Lower lobe of right lung (tissue), 2 donors: ENCODE results near the gene FUZ. TPM values are rescaled to one million over a fixed set of nuclear protein-coding genes. Genes with fewer than 3 reads are reported as not detected.

ENCODE experiments used
- ATAC-seq, 2 donors: fragments of 200-7000 bp; cut with Tn5 transposase; one replicate each; pipeline ENCODE4 v1.9.1; 2020 to 2022; ENCODE audit warnings: mild to moderate bottlenecking in 2 of 2, moderate library complexity in 2 of 2
- DNase-seq: peaks from one replicate; pipeline ENCODE4 v3.0.0-alpha.2; 2020
- H3K27ac ChIP-seq: fragments of 200-600 bp; one replicate; pipeline ENCODE4 v1.8.0; 2022
- H3K27me3 ChIP-seq: fragments of 200-600 bp; one replicate; pipeline ENCODE4 v1.8.0; 2022; ENCODE audit warnings: low read depth
- H3K36me3 ChIP-seq: fragments of 200-600 bp; one replicate; pipeline ENCODE4 v1.8.0; 2022; ENCODE audit warnings: mild to moderate bottlenecking
- H3K4me1 ChIP-seq: fragments of 200-600 bp; one replicate; pipeline ENCODE4 v1.8.0; 2022
- H3K4me3 ChIP-seq: fragments of 200-600 bp; one replicate; pipeline ENCODE4 v1.8.0; 2022; ENCODE audit warnings: mild to moderate bottlenecking
- H3K9me3 ChIP-seq: fragments of 200-600 bp; one replicate; pipeline ENCODE4 v1.8.0; 2022
- intact Hi-C: fragments of 100-400 bp; cut with DNase I; formaldehyde crosslinking; loops from one replicate; pipeline ENCODE4 v1.11.0; 2022
- total RNA-seq: library from RNA; stranded (reverse); fragmentation: NEBNext Ultra II Directional; extraction: Animal tissue kit (Norgen Biotek cat#: 25700); gene quantifications from one replicate; pipeline ENCODE4 v1.2.1, GENCODE V29; 2021
- TF ChIP-seq, protein P1 (sequence below): fragments of 200-600 bp; IDR thresholded peaks from one replicate; pipeline ENCODE4 v1.8.0; 2022; ENCODE audit warnings: antibody characterized with exemption, mild to moderate bottlenecking
- donor health status: DM: no; HTN: yes; CAD: no; lungs with severe emphysema.

Gene FUZ
- total RNA-seq, 1 donor from 2014 or later, result 24.0 TPM

DNA sequence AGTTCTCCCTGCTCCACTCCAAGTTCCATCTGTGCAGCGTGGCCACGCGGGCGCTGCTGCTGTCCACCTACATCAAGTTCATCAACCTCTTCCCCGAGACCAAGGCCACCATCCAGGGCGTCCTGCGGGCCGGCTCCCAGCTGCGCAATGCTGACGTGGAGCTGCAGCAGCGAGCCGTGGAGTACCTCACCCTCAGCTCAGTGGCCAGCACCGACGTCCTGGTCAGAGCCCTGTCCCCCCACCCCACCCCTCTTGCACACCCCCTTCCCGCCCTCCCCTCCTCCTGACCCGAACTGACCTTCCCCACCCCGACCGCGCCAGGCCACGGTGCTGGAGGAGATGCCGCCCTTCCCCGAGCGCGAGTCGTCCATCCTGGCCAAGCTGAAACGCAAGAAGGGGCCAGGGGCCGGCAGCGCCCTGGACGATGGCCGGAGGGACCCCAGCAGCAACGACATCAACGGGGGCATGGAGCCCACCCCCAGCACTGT lies 11.6 kb downstream of the FUZ start:
- ATAC-seq (no peak), DNase-seq (no peak)
- H3K9me3 ChIP-seq, result no peaks in the 10 kb centered on the region
- intact Hi-C loops, result no loop called here
- H3K27ac ChIP-seq, result peak overlapping the region; percentile 36
- H3K36me3 ChIP-seq, result peaks cover 96% of the 10 kb centered on the region
- TF ChIP-seq, protein P1, sequence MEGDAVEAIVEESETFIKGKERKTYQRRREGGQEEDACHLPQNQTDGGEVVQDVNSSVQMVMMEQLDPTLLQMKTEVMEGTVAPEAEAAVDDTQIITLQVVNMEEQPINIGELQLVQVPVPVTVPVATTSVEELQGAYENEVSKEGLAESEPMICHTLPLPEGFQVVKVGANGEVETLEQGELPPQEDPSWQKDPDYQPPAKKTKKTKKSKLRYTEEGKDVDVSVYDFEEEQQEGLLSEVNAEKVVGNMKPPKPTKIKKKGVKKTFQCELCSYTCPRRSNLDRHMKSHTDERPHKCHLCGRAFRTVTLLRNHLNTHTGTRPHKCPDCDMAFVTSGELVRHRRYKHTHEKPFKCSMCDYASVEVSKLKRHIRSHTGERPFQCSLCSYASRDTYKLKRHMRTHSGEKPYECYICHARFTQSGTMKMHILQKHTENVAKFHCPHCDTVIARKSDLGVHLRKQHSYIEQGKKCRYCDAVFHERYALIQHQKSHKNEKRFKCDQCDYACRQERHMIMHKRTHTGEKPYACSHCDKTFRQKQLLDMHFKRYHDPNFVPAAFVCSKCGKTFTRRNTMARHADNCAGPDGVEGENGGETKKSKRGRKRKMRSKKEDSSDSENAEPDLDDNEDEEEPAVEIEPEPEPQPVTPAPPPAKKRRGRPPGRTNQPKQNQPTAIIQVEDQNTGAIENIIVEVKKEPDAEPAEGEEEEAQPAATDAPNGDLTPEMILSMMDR, result no peak
- H3K4me1 ChIP-seq, result no peaks in the 10 kb centered on the region
- H3K4me3 ChIP-seq, result peak overlapping the region; percentile 31
- no peaks in the 10 kb centered on the region for H3K27me3 ChIP-seq

DNA sequence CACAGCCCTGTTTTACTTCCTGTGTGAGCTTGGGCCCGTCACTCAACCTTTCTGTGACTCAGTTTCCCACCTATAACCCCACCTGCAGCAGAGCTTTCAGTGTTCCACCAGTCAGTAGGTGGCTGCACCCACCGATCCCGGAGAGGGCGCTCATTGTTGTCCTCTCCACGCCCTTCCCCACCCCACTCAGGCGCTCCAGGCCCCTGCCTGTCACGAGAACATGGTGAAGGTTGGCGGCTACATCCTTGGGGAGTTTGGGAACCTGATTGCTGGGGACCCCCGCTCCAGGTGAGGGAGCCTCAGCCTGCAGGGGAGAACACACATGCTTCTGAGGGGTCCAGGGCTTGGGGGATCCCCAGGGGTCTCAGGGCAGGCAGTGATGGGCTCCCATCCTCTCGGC lies 12.3 kb downstream of the FUZ start:
- Histone ChIP-seq H3K4me1 (no peaks in the 10 kb centered on the region), H3K27ac (no peak overlapping the region), H3K4me3 (no peak overlapping the region), H3K9me3 (no peaks in the 10 kb centered on the region), H3K27me3 (no peaks in the 10 kb centered on the region), H3K36me3 (peaks cover 98% of the 10 kb centered on the region)
- intact Hi-C loops, result no loop called here
- ATAC-seq, result no peak
- no peak for DNase-seq
- TF ChIP-seq, protein P1, result no peak

DNA sequence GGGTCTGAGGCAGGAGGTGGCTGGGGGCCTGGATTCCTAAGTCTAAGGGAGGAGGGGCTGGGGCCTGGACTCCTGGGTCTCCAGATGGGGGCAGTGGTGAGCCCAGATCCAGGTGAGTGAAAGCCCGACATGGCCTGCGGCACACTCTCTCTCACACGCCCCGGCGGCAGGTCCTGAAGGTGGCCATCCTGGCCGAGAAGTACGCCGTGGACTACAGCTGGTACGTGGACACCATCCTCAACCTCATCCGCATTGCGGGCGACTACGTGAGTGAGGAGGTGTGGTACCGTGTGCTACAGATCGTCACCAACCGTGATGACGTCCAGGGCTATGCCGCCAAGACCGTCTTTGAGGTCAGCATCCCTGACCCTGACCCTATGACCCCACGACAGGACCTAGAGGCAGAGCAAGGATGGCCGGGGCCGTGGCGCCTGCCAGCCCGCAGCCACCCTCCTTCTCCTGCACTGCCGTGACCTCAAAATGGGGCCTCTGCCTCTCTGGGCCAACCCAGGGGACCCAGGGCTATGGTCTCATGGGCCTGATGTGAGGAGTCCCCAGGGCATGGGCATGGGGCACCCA lies 13.2 kb downstream of the FUZ start:
- H3K9me3 ChIP-seq, result no peaks in the 10 kb centered on the region
- intact Hi-C loops, result no loop called here

DNA sequence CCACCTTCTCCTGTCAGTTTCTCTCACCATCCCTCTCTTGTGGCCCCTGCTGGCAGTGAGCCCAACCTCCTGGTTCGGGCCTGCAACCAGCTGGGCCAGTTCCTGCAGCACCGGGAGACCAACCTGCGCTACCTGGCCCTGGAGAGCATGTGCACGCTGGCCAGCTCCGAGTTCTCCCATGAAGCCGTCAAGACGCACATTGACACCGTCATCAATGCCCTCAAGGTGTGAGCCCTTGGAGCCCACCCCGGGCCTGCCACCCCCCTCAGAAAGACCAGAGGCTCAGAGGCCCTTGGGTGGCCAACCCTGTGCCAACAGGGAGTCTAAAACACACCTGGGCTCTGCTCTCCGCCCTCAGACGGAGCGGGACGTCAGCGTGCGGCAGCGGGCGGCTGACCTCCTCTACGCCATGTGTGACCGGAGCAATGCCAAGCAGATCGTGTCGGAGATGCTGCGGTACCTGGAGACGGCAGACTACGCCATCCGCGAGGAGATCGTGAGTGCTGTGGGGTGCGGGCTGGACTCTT lies 13.8 kb downstream of the FUZ start:
- TF ChIP-seq, protein P1, result no peak
- no peaks in the 10 kb centered on the region for H3K4me1 ChIP-seq
- no peaks in the 10 kb centered on the region for H3K27me3 ChIP-seq
- DNase-seq (no peak), ATAC-seq (no peak)
- no peaks in the 10 kb centered on the region for H3K9me3 ChIP-seq
- H3K36me3 ChIP-seq, result peaks cover 99% of the 10 kb centered on the region
- no peak overlapping the region for H3K27ac ChIP-seq
- intact Hi-C loops, result no loop called here
- H3K4me3 ChIP-seq, result no peak overlapping the region

More for the DNA sequence above, 13.2 kb downstream of the FUZ start:
- no peak for DNase-seq
- no peaks in the 10 kb centered on the region for H3K27me3 ChIP-seq
- peaks cover 99% of the 10 kb centered on the region for H3K36me3 ChIP-seq
- no peak for ATAC-seq
- TF ChIP-seq, protein P1, result no peak
- no peak overlapping the region for H3K27ac ChIP-seq
- H3K4me1 ChIP-seq, result no peaks in the 10 kb centered on the region
- H3K4me3 ChIP-seq, result no peak overlapping the region

DNA sequence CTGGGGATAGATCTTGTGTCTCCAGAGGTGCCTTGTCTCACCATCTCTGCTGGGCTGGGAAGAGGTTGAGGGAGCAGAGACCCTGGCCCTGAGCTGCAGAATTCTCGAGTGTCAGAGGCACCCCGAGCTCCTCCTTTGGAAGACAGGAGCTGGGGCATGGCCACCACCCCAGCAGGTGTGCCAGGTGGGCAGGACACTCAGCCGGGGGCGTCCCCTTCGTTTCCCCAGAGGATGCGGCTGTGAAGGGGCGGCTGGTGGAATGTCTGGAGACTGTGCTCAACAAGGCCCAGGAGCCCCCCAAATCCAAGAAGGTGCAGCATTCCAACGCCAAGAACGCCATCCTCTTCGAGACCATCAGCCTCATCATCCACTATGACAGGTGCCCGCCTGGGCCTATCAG lies 14.5 kb downstream of the FUZ start:
- Histone ChIP-seq H3K4me3 (no peak overlapping the region), H3K27me3 (no peaks in the 10 kb centered on the region), H3K36me3 (peaks cover 99% of the 10 kb centered on the region), H3K9me3 (no peaks in the 10 kb centered on the region), H3K27ac (no peak overlapping the region), H3K4me1 (no peaks in the 10 kb centered on the region)
- intact Hi-C loops, result no loop called here
- ATAC-seq (no peak), DNase-seq (no peak)
- TF ChIP-seq, protein P1, result no peak
